Astrocyte (in vitro differentiated cells and primary cell): ENCODE data around the gene CD200. TPM values are rescaled to one million over a fixed set of nuclear protein-coding genes. Genes with fewer than 3 reads are reported as not detected.

Experiments
- DNase-seq: peaks from one replicate; pipeline ENCODE4 v3.0.0-alpha.2; 2010; ENCODE audit warnings: low read depth
- FAIRE-seq: peaks from 2 replicates; lab custom pipeline; 2011; peaks lifted over from hg19 to GRCh38; lab: Jason Lieb, UNC
- H2AFZ ChIP-seq: 2 replicates; pipeline ENCODE4 v1.6.0; 2012; ENCODE audit warnings: low read depth, low read length, inconsistent platforms
- H3K27ac ChIP-seq: 2 replicates; pipeline ENCODE4 v1.5.1; 2011; ENCODE audit warnings: low read depth, low read length, inconsistent platforms
- H3K27me3 ChIP-seq: 2 replicates; pipeline ENCODE4 v1.6.0; 2011; ENCODE audit warnings: low read length, inconsistent platforms; ENCODE audit not compliant: insufficient read depth
- H3K36me3 ChIP-seq: 2 replicates; pipeline ENCODE4 v1.5.1; 2011; ENCODE audit warnings: low read length, inconsistent platforms; ENCODE audit not compliant: insufficient read depth
- H3K4me1 ChIP-seq: 2 replicates; pipeline ENCODE4 v1.5.1; 2011; ENCODE audit warnings: low read length, inconsistent platforms; ENCODE audit not compliant: insufficient read depth
- H3K4me2 ChIP-seq: 2 replicates; pipeline ENCODE4 v1.6.0; 2012; ENCODE audit warnings: low read length, inconsistent platforms
- H3K4me3 ChIP-seq: 2 replicates; pipeline ENCODE4 v1.5.1; 2011; ENCODE audit warnings: low read depth, mild to moderate bottlenecking, low read length, inconsistent platforms; ENCODE audit not compliant: insufficient read depth
- H3K79me2 ChIP-seq: 2 replicates; pipeline ENCODE4 v1.6.0; 2012; ENCODE audit warnings: mild to moderate bottlenecking, low read length, inconsistent platforms; ENCODE audit not compliant: insufficient read depth
- H3K9ac ChIP-seq: 2 replicates; pipeline ENCODE4 v1.6.0; 2012; ENCODE audit warnings: mild to moderate bottlenecking, low read length, inconsistent platforms
- H3K9me3 ChIP-seq: 2 replicates; pipeline ENCODE4 v1.5.1; 2012; ENCODE audit warnings: low read depth, mild to moderate bottlenecking, low read length, inconsistent platforms; ENCODE audit not compliant: insufficient read depth
- H4K20me1 ChIP-seq: 2 replicates; pipeline ENCODE4 v1.6.0; 2012; ENCODE audit warnings: low read length, inconsistent platforms; ENCODE audit not compliant: insufficient read depth
- H3K27ac Mint-ChIP-seq: one replicate; pipeline ENCODE4 v1.8.0; 2021; ENCODE audit warnings: mild to moderate bottlenecking, mixed read lengths; ENCODE audit not compliant: unreplicated experiment
- H3K27me3 Mint-ChIP-seq: one replicate; pipeline ENCODE4 v1.8.0; 2021; ENCODE audit warnings: low read depth, mixed read lengths; ENCODE audit not compliant: unreplicated experiment
- H3K36me3 Mint-ChIP-seq: one replicate; pipeline ENCODE4 v1.8.0; 2021; ENCODE audit warnings: low read depth, mixed read lengths; ENCODE audit not compliant: unreplicated experiment
- H3K4me1 Mint-ChIP-seq: one replicate; pipeline ENCODE4 v1.8.0; 2021; ENCODE audit warnings: low read depth, mixed read lengths; ENCODE audit not compliant: unreplicated experiment
- H3K4me3 Mint-ChIP-seq: one replicate; pipeline ENCODE4 v1.8.0; 2021; ENCODE audit warnings: mild to moderate bottlenecking, moderate library complexity, mixed read lengths; ENCODE audit not compliant: unreplicated experiment
- H3K9me3 Mint-ChIP-seq: one replicate; pipeline ENCODE4 v1.8.0; 2021; ENCODE audit warnings: mild to moderate bottlenecking, mixed read lengths; ENCODE audit not compliant: unreplicated experiment
- CTCF ChIP-seq: IDR thresholded peaks from 2 replicates; pipeline ENCODE4 v1.5.1; 2011; ENCODE audit warnings: low read depth, mild to moderate bottlenecking, inconsistent platforms, low read length, moderate library complexity; ENCODE audit not compliant: insufficient read depth
- EZH2 ChIP-seq: IDR thresholded peaks from 2 replicates; pipeline ENCODE4 v1.6.1; 2012; ENCODE audit warnings: mild to moderate bottlenecking, low read length, inconsistent platforms; ENCODE audit not compliant: insufficient read depth
- total RNA-seq: library from RNA; stranded (reverse); gene quantifications from 2 replicates; pipeline ENCODE4 v1.2.1, GENCODE V29; 2021

CD200 gene
- total RNA-seq, 1 donor from 2014 or later: 11.1 TPM

- Mint-ChIP-seq H3K4me1 (no peaks in the 10 kb centered on the region), H3K27ac (no peak overlapping the region), H3K4me3 (no peak overlapping the region), H3K36me3 (no peaks in the 10 kb centered on the region), H3K9me3 (peaks cover 3% of the 10 kb centered on the region), H3K27me3 (no peaks in the 10 kb centered on the region)
- peak overlapping the region; percentile 85 for H2AFZ ChIP-seq
- H3K4me3 ChIP-seq: no peak overlapping the region
- no peak for DNase-seq
- no peak for TF ChIP-seq CTCF
- no peak for TF ChIP-seq EZH2
- no peak for FAIRE-seq
- H3K27ac ChIP-seq: no peak overlapping the region
- H3K4me1 ChIP-seq: peaks cover 19% of the 10 kb centered on the region
- H3K79me2 ChIP-seq: no peaks in the 10 kb centered on the region
- no peaks in the 10 kb centered on the region for H3K27me3 ChIP-seq
- no peaks in the 10 kb centered on the region for H4K20me1 ChIP-seq
- H3K36me3 ChIP-seq: no peaks in the 10 kb centered on the region
- H3K9me3 ChIP-seq: no peaks in the 10 kb centered on the region
- H3K4me2 ChIP-seq: peak overlapping the region; percentile 94
- no peak overlapping the region for H3K9ac ChIP-seq
These were observed 30.7 kb upstream of the CD200 start for GRCh38 chr3:112302150-112302830.

GRCh38 chr3:112302881-112303763 lies 29.8 kb upstream of the CD200 start:
- H3K4me1 ChIP-seq: peaks cover 19% of the 10 kb centered on the region
- H3K4me2 ChIP-seq: peak overlapping the region; percentile 94
- H3K9me3 Mint-ChIP-seq: peaks cover 3% of the 10 kb centered on the region
- H3K36me3 Mint-ChIP-seq: no peaks in the 10 kb centered on the region
- H3K27me3 Mint-ChIP-seq: no peaks in the 10 kb centered on the region
- H3K9me3 ChIP-seq: no peaks in the 10 kb centered on the region
- no peaks in the 10 kb centered on the region for H3K79me2 ChIP-seq
- peak; percentile 3 for DNase-seq
- peak overlapping the region; percentile 81 for H3K9ac ChIP-seq
- H3K27me3 ChIP-seq: no peaks in the 10 kb centered on the region
- H3K4me3 ChIP-seq: peak overlapping the region; percentile 74
- FAIRE-seq: no peak
- no peaks in the 10 kb centered on the region for H4K20me1 ChIP-seq
- H3K27ac ChIP-seq: no peak overlapping the region
- H2AFZ ChIP-seq: peak overlapping the region; percentile 85
- H3K4me3 Mint-ChIP-seq: no peak overlapping the region
- H3K36me3 ChIP-seq: no peaks in the 10 kb centered on the region
- H3K27ac Mint-ChIP-seq: no peak overlapping the region
- peaks cover 3% of the 10 kb centered on the region for H3K4me1 Mint-ChIP-seq
- TF ChIP-seq CTCF (no peak), EZH2 (no peak)
